ENCODE data around the gene COG5.

GRCh38 chr7:107330478-107330877 is 233.2 kb downstream of the COG5 start:
- TF ChIP-seq CTCF (conservative IDR thresholded peaks at IDR 0.05; ENCODE audit: low read depth, low read length): no peak
- no peak for TF ChIP-seq FOS (IDR thresholded peaks at IDR 0.05; ENCODE audit: low read depth, low read length)
- no peak for TF ChIP-seq POLR2A (IDR thresholded peaks at IDR 0.05; ENCODE audit: low read depth, low read length)
- no peak for TF ChIP-seq CEBPB (IDR thresholded peaks at IDR 0.05; ENCODE audit: low read depth, low read length)
- TF ChIP-seq MXI1 (IDR thresholded peaks at IDR 0.05; ENCODE audit: borderline replicate concordance, low read depth, low read length): no peak

Data from IMR-90 (cell line).